Adrenal gland (tissue), 5 donors: ENCODE measurements around the gene AHNAK.

Experiments
- CTCF ChIP-seq, 6 experiments: fragments of 450-650 bp in 4 of 6; fragments of 200-600 bp in 2 of 6; sonication (generic) in 1 of 6; IDR thresholded peaks; 1 replicate in 5 of 6; 2 replicates in 1 of 6; pipeline versions ENCODE4 v1.5.1 to v1.8.0; 2016 to 2021; ENCODE audit warnings: antibody characterized with exemption in 6 of 6, mild to moderate bottlenecking in 2 of 6, moderate library complexity in 1 of 6
- POLR2A ChIP-seq, 2 donors: fragments of 450-650 bp; IDR thresholded peaks; one replicate each; pipeline ENCODE4 v1.6.1; 2017; ENCODE audit warnings: antibody characterized with exemption in 2 of 2, mild to moderate bottlenecking in 2 of 2, moderate library complexity in 1 of 2
- donor health status: DM: no; HTN: no; CAD: no.

- TF ChIP-seq CTCF (IDR thresholded peaks at IDR 0.05) (no peak), POLR2A (IDR thresholded peaks at IDR 0.05) (no peak)
These were observed 82.0 kb downstream of the AHNAK start for GRCh38 chr11:62464655-62465054.
